ENCODE results near the gene GOLGA6L1.
"Not testable (repeated sequence)": the region's sequence is repeated elsewhere in the genome, so short reads cannot be mapped to it uniquely, and the experiment has no call there.

GOLGA6L1 gene, protein sequence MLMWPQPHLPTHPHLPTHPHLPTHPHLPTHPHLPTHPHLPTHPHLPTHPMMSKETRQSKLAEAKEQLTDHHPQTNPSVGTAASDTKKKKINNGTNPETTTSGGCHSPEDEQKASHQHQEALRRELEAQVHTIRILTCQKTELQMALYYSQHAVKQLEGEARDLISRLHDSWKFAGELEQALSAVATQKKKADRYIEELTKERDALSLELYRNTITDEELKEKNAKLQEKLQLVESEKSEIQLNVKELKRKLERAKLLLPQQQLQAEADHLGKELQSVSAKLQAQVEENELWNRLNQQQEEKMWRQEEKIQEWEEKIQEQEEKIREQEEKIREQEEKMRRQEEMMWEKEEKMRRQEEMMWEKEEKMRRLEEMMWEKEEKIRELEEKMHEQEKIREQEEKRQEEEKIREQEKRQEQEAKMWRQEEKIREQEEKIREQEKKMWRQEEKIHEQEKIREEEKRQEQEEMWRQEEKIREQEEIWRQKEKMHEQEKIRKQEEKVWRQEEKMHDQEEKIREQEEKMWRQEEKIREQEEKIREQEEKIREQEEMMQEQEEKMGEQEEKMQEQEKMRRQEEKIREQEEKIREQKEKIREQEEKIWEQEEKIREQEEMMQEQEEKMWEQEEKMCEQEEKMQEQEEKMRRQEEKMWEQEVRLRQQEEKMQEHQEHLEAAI

DNA sequence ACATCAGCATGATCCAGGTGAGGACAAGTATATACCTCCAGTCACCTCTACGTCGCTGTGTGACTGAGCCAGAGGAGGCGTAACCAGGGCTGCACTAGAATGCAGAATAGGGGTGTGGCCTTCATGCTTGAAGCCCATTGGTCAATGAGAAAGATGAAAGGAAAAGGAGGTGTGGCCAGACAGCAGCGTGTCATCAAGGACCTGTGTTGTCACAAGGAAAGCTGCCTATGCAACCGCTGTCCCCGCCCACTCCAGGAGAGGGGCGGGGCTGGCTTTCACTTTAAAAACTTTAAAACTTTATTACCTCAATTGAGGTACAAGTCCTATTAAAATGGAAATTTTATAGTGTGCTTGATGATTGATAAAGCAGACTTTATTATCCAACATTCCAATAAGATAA is at the start of gene GOLGA6L1:
Gene GOLGA6L1 (minus strand): TSS at position 101 of the 400 bp plus-strand sequence. CDS start 91 bp downstream, at position 10.
- H3K36me3 Mint-ChIP-seq; H3K27me3 Mint-ChIP-seq; H3K4me1 Mint-ChIP-seq; H3K4me3 Mint-ChIP-seq; H3K9me3 Mint-ChIP-seq; H3K27ac Mint-ChIP-seq; ATAC-seq (ENCODE audit: low read depth); DNase-seq (ENCODE audit: low spot score in 2 of 2): not testable (repeated sequence)

DNA sequence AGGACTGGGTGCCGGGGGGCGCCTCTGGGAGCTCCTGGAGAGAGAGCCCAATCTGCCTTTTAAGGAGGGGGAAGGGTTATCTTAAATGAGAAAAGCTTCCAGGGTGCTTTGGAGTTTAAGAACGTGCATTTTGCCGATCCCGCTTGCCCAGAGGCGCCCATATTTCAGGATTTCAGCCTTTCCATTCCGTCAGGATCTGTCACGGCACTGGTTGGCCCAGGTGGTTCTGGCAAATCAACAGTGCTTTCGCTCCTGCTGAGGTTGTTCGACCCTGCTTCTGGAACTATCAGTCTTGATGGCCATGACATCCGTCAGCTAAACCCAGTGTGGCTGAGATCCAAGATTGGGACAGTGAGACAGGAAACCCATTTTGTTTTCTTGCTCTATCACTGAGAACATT is 44.6 kb upstream of the GOLGA6L1 start:
- not testable (repeated sequence) for ATAC-seq (ENCODE audit: low read depth); DNase-seq (ENCODE audit: low spot score in 2 of 2); H3K27ac Mint-ChIP-seq; H3K27me3 Mint-ChIP-seq; H3K4me1 Mint-ChIP-seq; H3K4me3 Mint-ChIP-seq; H3K36me3 Mint-ChIP-seq; H3K9me3 Mint-ChIP-seq

DNA sequence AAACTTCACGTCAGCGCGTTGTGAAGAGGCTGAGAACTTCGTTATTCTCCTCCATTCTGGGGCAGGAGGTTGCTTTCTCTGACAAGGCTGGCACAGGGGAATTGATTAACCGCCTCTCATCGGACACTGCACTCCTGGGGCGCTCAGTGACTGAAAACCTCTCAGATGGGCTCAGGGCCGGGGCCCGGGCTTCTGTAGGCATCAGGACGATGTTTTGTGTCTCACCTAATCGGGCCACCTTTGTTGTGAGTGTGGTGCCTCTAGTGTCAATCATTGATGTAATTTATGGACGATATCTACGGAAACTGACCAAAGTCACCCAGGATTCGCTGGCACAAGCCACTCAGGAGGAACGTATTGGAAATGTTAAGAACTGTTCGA is 43.9 kb upstream of the GOLGA6L1 start:
- DNase-seq (ENCODE audit: low spot score in 2 of 2); H3K27me3 Mint-ChIP-seq; H3K4me1 Mint-ChIP-seq; H3K27ac Mint-ChIP-seq; H3K36me3 Mint-ChIP-seq; ATAC-seq (ENCODE audit: low read depth); H3K9me3 Mint-ChIP-seq; H3K4me3 Mint-ChIP-seq: not testable (repeated sequence)

DNA sequence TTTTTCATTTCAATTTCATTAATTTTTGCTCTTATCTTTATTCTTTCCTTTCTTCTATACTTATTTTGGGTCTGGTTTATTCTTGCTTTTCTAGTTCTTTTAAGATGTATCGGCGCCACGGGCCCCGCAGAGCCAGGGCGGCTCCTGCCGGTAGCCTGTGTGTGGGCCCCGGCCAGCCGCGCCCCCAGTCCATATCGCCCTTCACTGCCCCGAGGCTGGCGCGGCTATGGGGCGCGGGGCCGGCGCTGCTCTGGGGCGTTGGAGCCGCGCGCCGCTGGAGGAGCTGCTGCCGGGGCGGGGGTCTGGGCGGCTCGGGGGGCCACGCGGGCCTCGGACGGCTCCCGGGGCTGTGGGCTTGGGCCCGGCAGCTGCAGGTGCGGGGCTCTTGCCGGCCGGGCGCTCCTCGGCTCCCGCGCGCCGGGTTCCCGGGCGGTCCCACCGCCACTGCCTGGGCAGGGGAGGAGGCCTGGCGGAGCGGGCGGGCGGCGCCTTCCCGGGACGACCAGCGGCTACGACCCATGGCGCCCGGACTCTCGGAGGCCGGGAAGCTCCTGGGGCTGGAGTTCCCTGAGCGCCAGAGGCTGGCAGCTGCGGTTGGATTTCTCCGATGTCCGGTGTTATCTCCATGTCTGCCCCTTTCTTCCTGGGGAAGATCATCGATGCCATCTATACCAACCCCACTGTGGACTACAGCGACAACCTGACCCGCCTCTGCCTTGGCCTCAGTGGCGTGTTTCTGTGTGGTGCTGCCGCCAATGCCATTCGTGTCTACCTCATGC is 43.3 kb upstream of the GOLGA6L1 start:
- H3K9me3 Mint-ChIP-seq; H3K27ac Mint-ChIP-seq; DNase-seq (ENCODE audit: low spot score in 2 of 2); H3K4me3 Mint-ChIP-seq; H3K27me3 Mint-ChIP-seq; H3K36me3 Mint-ChIP-seq; H3K4me1 Mint-ChIP-seq; ATAC-seq (ENCODE audit: low read depth): not testable (repeated sequence)

DNA sequence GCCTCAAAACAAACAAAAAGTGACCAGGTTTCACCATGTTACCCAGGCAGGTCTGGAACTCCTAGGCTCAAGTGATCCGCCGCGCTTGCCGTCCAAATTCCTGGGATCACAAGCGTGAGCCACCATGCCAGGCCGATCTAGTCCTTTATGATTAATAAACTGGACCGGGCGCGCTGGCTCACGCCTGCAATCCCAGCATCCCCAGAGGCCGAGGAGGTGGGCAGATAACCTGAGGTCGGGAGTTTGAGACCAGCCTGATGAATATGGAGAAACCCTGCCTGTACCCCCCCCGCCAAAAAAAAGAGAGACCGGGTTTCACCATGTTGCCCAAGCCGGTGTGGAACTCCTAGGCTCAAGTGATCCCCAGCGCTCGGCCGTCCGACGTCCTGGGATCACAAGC is 40.1 kb upstream of the GOLGA6L1 start:
- not testable (repeated sequence) for DNase-seq (ENCODE audit: low spot score in 2 of 2); H3K9me3 Mint-ChIP-seq; ATAC-seq (ENCODE audit: low read depth); H3K4me3 Mint-ChIP-seq; H3K36me3 Mint-ChIP-seq; H3K4me1 Mint-ChIP-seq; H3K27me3 Mint-ChIP-seq; H3K27ac Mint-ChIP-seq

DNA sequence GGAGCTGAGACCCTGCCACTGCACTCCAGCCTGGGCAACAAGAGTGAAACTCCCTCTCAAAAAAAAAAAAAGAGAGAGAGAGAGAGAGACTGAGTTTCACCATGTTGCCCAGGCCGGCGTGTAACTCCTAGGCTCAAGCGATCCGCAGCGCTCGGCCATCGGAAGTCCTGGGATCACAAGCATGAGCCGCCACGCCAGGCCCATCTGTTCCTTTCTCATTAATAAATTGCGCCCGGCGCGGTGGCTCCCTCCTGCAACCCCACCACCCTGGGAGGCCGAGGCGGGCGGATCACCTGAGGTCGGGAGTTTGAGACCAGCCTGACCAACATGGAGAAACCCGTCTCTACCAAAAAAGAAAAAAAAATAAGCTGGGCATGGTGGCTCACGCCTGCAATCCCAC is 39.0 kb upstream of the GOLGA6L1 start:
- H3K27me3 Mint-ChIP-seq; H3K4me1 Mint-ChIP-seq; ATAC-seq (ENCODE audit: low read depth); H3K27ac Mint-ChIP-seq; H3K9me3 Mint-ChIP-seq; H3K36me3 Mint-ChIP-seq; H3K4me3 Mint-ChIP-seq; DNase-seq (ENCODE audit: low spot score in 2 of 2): not testable (repeated sequence)

DNA sequence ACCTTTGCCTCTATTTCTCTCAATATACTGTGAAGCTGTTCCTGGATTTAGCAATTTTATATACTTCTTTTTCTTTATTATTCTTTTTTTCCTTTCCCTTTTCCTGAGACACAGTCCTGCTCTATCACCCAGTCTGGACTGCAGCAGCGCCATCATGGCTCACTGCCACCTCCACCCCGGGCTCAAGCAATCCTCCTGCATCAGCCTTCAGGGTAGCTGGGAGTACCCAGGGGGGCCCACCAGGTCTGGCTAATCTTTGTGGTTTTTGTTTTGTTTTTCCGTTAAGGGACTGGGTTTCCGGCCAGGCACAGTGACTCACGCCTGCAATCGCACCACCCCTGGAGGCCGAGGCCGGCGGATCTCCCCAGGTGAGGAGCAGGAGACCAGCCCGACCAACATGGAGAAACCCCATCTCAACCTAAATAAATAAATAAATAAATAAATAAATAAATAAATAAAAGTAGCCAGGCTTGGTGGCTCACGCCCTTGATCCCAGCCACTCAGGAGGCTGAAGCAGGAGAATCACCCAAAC is 38.1 kb upstream of the GOLGA6L1 start:
- not testable (repeated sequence) for H3K27me3 Mint-ChIP-seq; H3K36me3 Mint-ChIP-seq; H3K4me1 Mint-ChIP-seq; H3K9me3 Mint-ChIP-seq; DNase-seq (ENCODE audit: low spot score in 2 of 2); H3K4me3 Mint-ChIP-seq; H3K27ac Mint-ChIP-seq; ATAC-seq (ENCODE audit: low read depth)

DNA sequence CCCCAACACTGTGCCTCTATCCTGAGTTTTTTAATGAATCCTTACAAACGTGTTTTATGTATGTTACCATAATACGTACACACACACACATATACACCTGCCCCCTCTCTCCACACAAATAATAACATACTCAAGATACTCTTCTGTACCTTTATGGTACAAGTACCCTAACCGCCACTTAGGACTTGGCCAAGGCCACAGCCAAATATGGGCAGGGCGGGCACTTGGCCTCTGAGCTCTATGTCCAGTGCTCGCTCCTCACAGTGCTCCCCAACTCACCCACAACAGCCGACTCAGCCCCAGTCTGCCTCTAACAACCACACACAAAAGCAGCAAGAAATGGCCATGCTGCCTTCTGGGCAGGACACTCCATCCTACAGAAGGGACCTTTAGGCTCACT is 3.8 kb downstream of the GOLGA6L1 start:
- H3K9me3 Mint-ChIP-seq; H3K27ac Mint-ChIP-seq; ATAC-seq (ENCODE audit: low read depth); H3K27me3 Mint-ChIP-seq; DNase-seq (ENCODE audit: low spot score in 2 of 2); H3K4me3 Mint-ChIP-seq; H3K36me3 Mint-ChIP-seq; H3K4me1 Mint-ChIP-seq: not testable (repeated sequence)

DNA sequence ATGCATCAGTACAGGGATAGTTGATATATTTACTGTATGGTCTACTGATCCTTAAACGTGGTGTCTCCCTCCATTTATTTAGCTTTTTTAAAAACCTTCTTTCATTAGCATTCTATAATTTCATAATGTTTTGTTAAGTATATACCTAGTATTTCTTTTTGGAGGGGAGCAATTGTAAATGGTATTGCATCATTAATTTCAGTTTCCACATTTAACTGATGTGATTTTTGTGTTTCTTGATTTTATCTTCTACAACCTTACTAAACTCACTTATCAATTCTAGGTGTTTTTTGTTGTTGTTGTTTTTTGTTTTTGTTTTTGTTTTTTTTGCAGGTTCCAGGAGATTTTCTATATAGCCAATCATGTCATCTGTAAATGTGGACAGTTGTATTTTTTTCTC is 18.4 kb downstream of the GOLGA6L1 start:
- peaks cover 9% of the 10 kb centered on the region for H3K27me3 Mint-ChIP-seq
- ATAC-seq (ENCODE audit: low read depth) (no peak), DNase-seq (ENCODE audit: low spot score in 2 of 2) (no peak)
- H3K9me3 Mint-ChIP-seq = peaks cover 7% of the 10 kb centered on the region
- H3K36me3 Mint-ChIP-seq = peaks cover 3% of the 10 kb centered on the region
- no peak overlapping the region for H3K27ac Mint-ChIP-seq
- H3K4me3 Mint-ChIP-seq = no peak overlapping the region
- H3K4me1 Mint-ChIP-seq = no peaks in the 10 kb centered on the region

DNA sequence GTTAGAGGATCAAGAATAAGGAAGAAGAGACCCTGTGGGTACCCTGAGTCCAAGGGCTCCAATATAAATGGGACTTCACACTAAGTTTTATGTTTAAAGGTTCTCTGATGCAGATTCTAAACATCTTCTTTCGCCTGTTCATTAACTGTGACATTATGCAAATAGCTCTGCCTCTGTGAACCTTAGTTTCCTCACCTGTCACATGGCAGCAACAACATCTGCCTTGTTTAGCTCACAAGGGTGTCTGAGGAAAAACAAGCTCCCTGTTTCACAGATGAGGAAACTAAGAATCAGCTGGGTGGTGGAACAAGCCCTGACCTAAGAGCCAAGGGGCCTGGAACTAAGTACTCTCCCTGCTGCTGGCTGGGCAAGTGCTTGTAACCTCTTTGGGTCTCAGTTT is 40.8 kb downstream of the GOLGA6L1 start:
- Mint-ChIP-seq H3K9me3 (no peaks in the 10 kb centered on the region), H3K27me3 (peaks cover 5% of the 10 kb centered on the region), H3K36me3 (no peaks in the 10 kb centered on the region), H3K4me1 (peaks cover 10% of the 10 kb centered on the region), H3K4me3 (no peak overlapping the region), H3K27ac (no peak overlapping the region)
- peak; percentile 29 for ATAC-seq (ENCODE audit: low read depth)
- DNase-seq (ENCODE audit: low spot score in 2 of 2) = no peak

DNA sequence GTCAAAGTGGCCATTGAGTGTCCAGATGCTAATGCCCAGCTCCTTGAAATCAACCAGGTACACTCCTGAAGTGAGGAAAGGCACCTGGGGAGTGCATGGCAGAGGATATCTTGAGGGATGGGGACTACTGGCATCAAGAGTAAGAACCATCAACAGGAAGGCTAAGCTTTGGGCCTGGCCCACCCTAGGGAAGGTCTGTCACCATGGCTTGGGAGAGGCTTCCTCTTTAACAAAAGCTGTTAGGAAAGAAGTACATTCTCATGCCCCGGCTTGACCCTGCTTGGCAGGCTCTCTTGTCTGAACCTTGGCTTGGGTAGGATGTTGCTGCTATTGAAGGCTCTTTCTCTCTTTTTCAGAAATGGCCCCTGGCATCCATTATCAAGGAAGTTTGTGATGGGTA is 53.5 kb downstream of the GOLGA6L1 start:
- H3K4me1 Mint-ChIP-seq = no peaks in the 10 kb centered on the region
- no peak for ATAC-seq (ENCODE audit: low read depth)

DNA sequence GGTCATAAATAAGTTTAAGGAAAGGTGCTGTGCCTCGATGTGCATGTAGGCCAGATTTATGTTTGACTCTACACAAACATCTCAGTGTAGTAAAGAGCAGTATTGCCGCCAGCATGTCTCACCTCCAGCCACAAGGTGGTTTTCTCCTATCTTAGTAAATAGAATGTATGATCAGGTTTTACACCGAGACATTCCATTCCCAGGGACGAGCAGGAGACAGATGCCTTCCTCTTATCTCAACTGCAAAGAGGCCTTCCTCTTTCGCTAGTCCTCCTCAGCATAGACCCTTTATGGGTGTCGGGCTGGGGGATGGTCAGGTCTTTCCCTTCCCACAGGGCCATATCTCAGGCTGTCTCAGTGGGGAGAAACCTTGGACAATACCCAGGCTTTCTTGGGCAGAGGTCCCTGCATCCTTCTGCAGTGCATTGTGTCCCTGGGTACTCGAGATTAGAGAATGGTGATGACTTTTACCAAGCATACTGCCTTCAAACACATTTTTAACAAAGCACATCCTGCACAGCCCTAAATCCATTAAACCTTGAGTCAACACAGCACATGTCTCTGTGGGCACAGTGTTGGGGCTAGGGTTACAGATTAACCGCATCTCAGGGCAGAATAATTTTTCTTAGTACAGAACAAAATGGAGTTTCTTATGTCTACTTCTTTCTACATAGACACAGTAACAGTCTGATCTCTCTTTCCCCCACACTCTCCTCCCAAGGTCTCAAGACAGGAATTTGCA is 54.5 kb downstream of the GOLGA6L1 start:
- not testable (repeated sequence) for H3K4me1 Mint-ChIP-seq

More for the DNA sequence above, 53.5 kb downstream of the GOLGA6L1 start:
- no peak overlapping the region for H3K4me3 Mint-ChIP-seq
- no peaks in the 10 kb centered on the region for H3K9me3 Mint-ChIP-seq
- no peak for DNase-seq (ENCODE audit: low spot score in 2 of 2)
- peaks cover 1% of the 10 kb centered on the region for H3K27me3 Mint-ChIP-seq
- no peak overlapping the region for H3K27ac Mint-ChIP-seq
- no peaks in the 10 kb centered on the region for H3K36me3 Mint-ChIP-seq

DNA sequence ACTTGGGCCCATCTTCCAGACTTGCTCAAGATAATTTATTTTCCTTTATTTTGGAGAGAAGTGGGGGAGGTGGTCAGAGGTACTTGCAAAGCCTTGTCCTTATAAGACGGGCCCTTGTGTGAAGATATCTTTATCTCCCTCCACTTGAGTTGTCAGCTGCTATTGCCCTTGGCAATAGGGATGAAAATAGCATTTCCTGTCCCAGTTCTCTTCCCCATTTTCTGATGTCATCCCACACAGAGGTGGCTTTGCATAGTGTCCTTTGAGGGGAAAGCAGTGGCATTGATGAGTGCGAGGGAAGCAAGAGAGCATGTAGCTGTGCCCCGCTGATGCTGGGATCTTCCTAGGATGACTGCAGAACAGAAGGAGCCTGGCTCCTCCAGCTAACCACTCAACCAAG is 55.4 kb downstream of the GOLGA6L1 start:
- Mint-ChIP-seq H3K4me1 (no peaks in the 10 kb centered on the region), H3K4me3 (no peak overlapping the region), H3K27me3 (peaks cover 2% of the 10 kb centered on the region), H3K9me3 (no peaks in the 10 kb centered on the region), H3K36me3 (no peaks in the 10 kb centered on the region), H3K27ac (no peak overlapping the region)
- no peak for DNase-seq (ENCODE audit: low spot score in 2 of 2)
- no peak for ATAC-seq (ENCODE audit: low read depth)

More for the DNA sequence above, 54.5 kb downstream of the GOLGA6L1 start:
- ATAC-seq (ENCODE audit: low read depth); H3K9me3 Mint-ChIP-seq; H3K27me3 Mint-ChIP-seq; DNase-seq (ENCODE audit: low spot score in 2 of 2); H3K4me3 Mint-ChIP-seq; H3K27ac Mint-ChIP-seq; H3K36me3 Mint-ChIP-seq: not testable (repeated sequence)

Data from memory B cell (primary cell).